Pulmonary artery endothelial cell (primary cell): Measurements from ENCODE around the gene BCL2. TPM values are rescaled to one million over a fixed set of nuclear protein-coding genes. Genes with fewer than 3 reads are reported as not detected.

Experiments
- DNase-seq: peaks from one replicate; pipeline ENCODE4 v3.0.0-alpha.2; 2011; ENCODE audit warnings: low read depth, low spot score
- total RNA-seq: library from RNA; depleted of rRNA; stranded (reverse); fragments of >200 nt; gene quantifications from 2 replicates; pipeline ENCODE4 v1.2.3, GENCODE V29; 2014

Gene BCL2
- total RNA-seq, 1 donor from 2014 or later = 1.3 TPM

GRCh38 chr18:63096327-63096874, 223.2 kb downstream of the BCL2 start:
- DNase-seq = no peak

GRCh38 chr18:63095768-63096167, 223.8 kb downstream of the BCL2 start:
- DNase-seq = no peak

- no peak for DNase-seq
Measured at GRCh38 chr18:63091671-63092364, 227.8 kb downstream of the BCL2 start.

GRCh38 chr18:63090334-63090733, 229.2 kb downstream of the BCL2 start:
- no peak for DNase-seq

GRCh38 chr18:63089041-63089440, 230.5 kb downstream of the BCL2 start:
- no peak for DNase-seq

GRCh38 chr18:63088262-63088661, 231.3 kb downstream of the BCL2 start:
- DNase-seq = no peak

GRCh38 chr18:63087421-63088230, 231.9 kb downstream of the BCL2 start:
- no peak for DNase-seq

GRCh38 chr18:63085611-63086010, 234.0 kb downstream of the BCL2 start:
- DNase-seq = no peak

- no peak for DNase-seq
Measured at GRCh38 chr18:63084219-63084618, 235.3 kb downstream of the BCL2 start.

- DNase-seq = no peak
Measured at GRCh38 chr18:63083555-63083954, 236.0 kb downstream of the BCL2 start.

GRCh38 chr18:63083020-63083531, 236.5 kb downstream of the BCL2 start:
- DNase-seq = no peak

- no peak for DNase-seq
Measured at GRCh38 chr18:63082366-63083019, 237.1 kb downstream of the BCL2 start.

GRCh38 chr18:63079114-63079513, 240.5 kb downstream of the BCL2 start:
- no peak for DNase-seq

- no peak for DNase-seq
Measured at GRCh38 chr18:63078471-63078870, 241.1 kb downstream of the BCL2 start.

GRCh38 chr18:63074981-63075404, 244.6 kb downstream of the BCL2 start:
- DNase-seq = no peak

- no peak for DNase-seq
Measured at GRCh38 chr18:63073481-63073880, 246.1 kb downstream of the BCL2 start.

Other genes with a start within 250 kb of the BCL2 start
- gene KDSR, start 47.4 kb upstream of the BCL2 start, total RNA-seq = 17.6 and 29.5 TPM in 2 replicates
- gene VPS4B, start 102.7 kb upstream of the BCL2 start, total RNA-seq = 47.7 and 52.1 TPM in 2 replicates
- 0.07 and 0.14 TPM in 2 replicates for gene SERPINB5, start 157.2 kb upstream of the BCL2 start, total RNA-seq
- gene SERPINB12, start 222.6 kb upstream of the BCL2 start, total RNA-seq = not detected in 2 replicates